Vagina (tissue), 2 donors: ENCODE measurements around the gene ZNF804A.

Experiments used
- POLR2A ChIP-seq, 2 donors: fragments of 450-650 bp; IDR thresholded peaks; one replicate each; pipeline ENCODE4 v1.6.1; 2017; ENCODE audit warnings: antibody characterized with exemption in 2 of 2, mild to moderate bottlenecking in 2 of 2, moderate library complexity in 2 of 2
- TF ChIP-seq, protein P1 (sequence below), 3 experiments: fragments of 450-650 bp in 2 of 3; fragments of 200-600 bp in 1 of 3; sonication (generic) in 1 of 3; IDR thresholded peaks; one replicate each; pipeline ENCODE4 v1.5.1; 2017 to 2019; ENCODE audit warnings: antibody characterized with exemption in 3 of 3, mild to moderate bottlenecking in 2 of 3, moderate library complexity in 2 of 3

- TF ChIP-seq, protein P1, sequence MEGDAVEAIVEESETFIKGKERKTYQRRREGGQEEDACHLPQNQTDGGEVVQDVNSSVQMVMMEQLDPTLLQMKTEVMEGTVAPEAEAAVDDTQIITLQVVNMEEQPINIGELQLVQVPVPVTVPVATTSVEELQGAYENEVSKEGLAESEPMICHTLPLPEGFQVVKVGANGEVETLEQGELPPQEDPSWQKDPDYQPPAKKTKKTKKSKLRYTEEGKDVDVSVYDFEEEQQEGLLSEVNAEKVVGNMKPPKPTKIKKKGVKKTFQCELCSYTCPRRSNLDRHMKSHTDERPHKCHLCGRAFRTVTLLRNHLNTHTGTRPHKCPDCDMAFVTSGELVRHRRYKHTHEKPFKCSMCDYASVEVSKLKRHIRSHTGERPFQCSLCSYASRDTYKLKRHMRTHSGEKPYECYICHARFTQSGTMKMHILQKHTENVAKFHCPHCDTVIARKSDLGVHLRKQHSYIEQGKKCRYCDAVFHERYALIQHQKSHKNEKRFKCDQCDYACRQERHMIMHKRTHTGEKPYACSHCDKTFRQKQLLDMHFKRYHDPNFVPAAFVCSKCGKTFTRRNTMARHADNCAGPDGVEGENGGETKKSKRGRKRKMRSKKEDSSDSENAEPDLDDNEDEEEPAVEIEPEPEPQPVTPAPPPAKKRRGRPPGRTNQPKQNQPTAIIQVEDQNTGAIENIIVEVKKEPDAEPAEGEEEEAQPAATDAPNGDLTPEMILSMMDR (IDR thresholded peaks at IDR 0.05): no peak
- no peak for TF ChIP-seq POLR2A (IDR thresholded peaks at IDR 0.05)
Measured at GRCh38 chr2:184783576-184783975, 185.2 kb downstream of the ZNF804A start.
